ENCODE results near the gene ADD1. TPM values are rescaled to one million over a fixed set of nuclear protein-coding genes. Genes with fewer than 3 reads are reported as not detected.
A peak's percentile ranks its signal among the peaks of the same experiment; 100 is the strongest.

Gene ADD1
- total RNA-seq, 1 donor from 2014 or later: 131 TPM

DNA sequence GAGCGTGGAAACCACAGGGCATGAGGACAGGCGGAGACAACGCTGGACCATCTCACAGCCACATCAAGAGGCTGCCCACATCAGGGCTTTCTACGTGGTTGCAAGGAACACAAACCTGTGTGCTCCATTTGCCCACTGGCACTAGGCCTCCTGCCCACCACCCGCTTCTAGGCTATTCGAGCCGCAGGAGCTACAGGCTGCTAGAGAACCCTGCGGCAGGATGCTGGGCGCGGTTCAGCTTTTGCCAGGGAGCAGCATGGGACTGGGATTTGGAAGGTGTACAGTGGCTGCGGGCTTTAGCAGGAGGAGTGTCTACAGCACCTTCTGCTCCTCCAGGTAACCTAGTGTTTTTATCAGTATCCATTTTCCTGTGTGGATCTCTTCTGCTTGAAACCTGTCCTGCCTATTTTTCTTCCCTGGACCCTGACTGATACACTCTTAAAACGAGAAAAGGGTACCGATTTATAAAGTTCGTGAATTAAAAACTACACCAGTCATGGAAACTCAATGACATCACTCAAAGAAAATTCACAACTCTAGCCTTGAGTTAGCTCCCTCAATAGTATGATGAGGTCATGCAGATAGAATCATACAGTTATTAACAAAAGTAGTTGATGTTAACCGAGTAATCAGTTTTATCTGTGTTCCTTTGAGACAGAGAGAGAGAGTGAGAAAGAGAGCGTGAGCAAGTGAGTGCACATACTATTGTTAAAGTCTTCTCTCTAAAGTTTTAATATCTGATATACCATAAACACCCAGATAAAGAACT, 106.8 kb downstream of the ADD1 start:
- no peaks in the 10 kb centered on the region for H3K27me3 ChIP-seq
- H4K20me1 ChIP-seq (ENCODE audit: low read depth): peaks cover 8% of the 10 kb centered on the region
- H3K4me3 ChIP-seq: no peak overlapping the region
- H3K27ac ChIP-seq: no peak overlapping the region
- no peak overlapping the region for H3K27ac Mint-ChIP-seq
- H3K9me3 Mint-ChIP-seq: no peaks in the 10 kb centered on the region
- no peak overlapping the region for H3K9ac ChIP-seq
- H3K4me1 ChIP-seq: no peaks in the 10 kb centered on the region
- peaks cover 38% of the 10 kb centered on the region for H3K36me3 Mint-ChIP-seq
- H3K36me3 ChIP-seq: peaks cover under 1% of the 10 kb centered on the region
- TF ChIP-seq, protein P1, sequence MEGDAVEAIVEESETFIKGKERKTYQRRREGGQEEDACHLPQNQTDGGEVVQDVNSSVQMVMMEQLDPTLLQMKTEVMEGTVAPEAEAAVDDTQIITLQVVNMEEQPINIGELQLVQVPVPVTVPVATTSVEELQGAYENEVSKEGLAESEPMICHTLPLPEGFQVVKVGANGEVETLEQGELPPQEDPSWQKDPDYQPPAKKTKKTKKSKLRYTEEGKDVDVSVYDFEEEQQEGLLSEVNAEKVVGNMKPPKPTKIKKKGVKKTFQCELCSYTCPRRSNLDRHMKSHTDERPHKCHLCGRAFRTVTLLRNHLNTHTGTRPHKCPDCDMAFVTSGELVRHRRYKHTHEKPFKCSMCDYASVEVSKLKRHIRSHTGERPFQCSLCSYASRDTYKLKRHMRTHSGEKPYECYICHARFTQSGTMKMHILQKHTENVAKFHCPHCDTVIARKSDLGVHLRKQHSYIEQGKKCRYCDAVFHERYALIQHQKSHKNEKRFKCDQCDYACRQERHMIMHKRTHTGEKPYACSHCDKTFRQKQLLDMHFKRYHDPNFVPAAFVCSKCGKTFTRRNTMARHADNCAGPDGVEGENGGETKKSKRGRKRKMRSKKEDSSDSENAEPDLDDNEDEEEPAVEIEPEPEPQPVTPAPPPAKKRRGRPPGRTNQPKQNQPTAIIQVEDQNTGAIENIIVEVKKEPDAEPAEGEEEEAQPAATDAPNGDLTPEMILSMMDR (IDR thresholded peaks at IDR 0.05): no peak
- H2AFZ ChIP-seq (replicated peaks): no peak overlapping the region
- peaks cover 2% of the 10 kb centered on the region for H3K27me3 Mint-ChIP-seq (ENCODE audit: insufficient read depth, low read depth)
- H3K4me3 Mint-ChIP-seq: no peak overlapping the region
- no peak for DNase-seq (ENCODE audit: low spot score)
- H3K79me2 ChIP-seq (ENCODE audit: low read depth): peaks cover under 1% of the 10 kb centered on the region
- peaks cover 14% of the 10 kb centered on the region for H3F3A ChIP-seq (ENCODE audit: low read depth)
- H3K9me3 ChIP-seq (ENCODE audit: low read depth): no peaks in the 10 kb centered on the region
- H3K4me2 ChIP-seq: no peak overlapping the region
- H3K4me1 Mint-ChIP-seq: no peaks in the 10 kb centered on the region

DNA sequence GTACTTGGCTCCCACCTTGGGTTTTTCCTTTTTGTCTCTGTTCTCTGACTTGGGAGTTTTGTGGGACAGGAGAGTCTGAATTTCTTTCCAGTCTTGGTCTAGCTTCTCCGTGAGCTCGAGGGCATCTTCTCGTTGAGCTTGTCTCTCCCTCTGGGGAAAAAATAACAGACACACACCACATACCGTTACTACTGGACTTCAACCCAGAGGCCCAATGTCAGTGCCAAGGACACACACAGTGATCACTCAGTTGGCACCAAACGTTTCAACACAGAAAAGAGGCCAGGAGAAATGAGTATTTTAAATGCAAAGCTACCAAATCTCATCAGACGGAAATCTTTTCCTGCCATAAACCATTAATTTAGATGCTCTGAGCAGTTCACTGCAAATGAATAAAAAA, 109.9 kb downstream of the ADD1 start:
- no peaks in the 10 kb centered on the region for H3K9me3 ChIP-seq (ENCODE audit: low read depth)
- no peaks in the 10 kb centered on the region for H3K4me1 ChIP-seq
- TF ChIP-seq, protein P1 (IDR thresholded peaks at IDR 0.05): no peak
- no peak for TF ChIP-seq EZH2phosphoT487 (IDR thresholded peaks at IDR 0.05)
- no peak for TF ChIP-seq EZH2 (IDR thresholded peaks at IDR 0.05)
- H3F3A ChIP-seq (ENCODE audit: low read depth): peaks cover 25% of the 10 kb centered on the region
- Mint-ChIP-seq H3K27me3 (ENCODE audit: insufficient read depth, low read depth) (peaks cover 2% of the 10 kb centered on the region), H3K4me1 (peaks cover 1% of the 10 kb centered on the region), H3K4me3 (no peak overlapping the region), H3K36me3 (peaks cover 48% of the 10 kb centered on the region), H3K9me3 (no peaks in the 10 kb centered on the region), H3K27ac (no peak overlapping the region)
- no peak for DNase-seq (ENCODE audit: low spot score)
- H3K79me2 ChIP-seq (ENCODE audit: low read depth): peaks cover 31% of the 10 kb centered on the region
- no peak overlapping the region for H3K4me3 ChIP-seq
- H3K27ac ChIP-seq: no peak overlapping the region
- peaks cover 14% of the 10 kb centered on the region for H3K36me3 ChIP-seq
- no peak overlapping the region for H3K9ac ChIP-seq
- H4K20me1 ChIP-seq (ENCODE audit: low read depth): peaks cover 8% of the 10 kb centered on the region
- H2AFZ ChIP-seq (replicated peaks): no peak overlapping the region
- H3K4me2 ChIP-seq: no peak overlapping the region
- no peaks in the 10 kb centered on the region for H3K27me3 ChIP-seq

DNA sequence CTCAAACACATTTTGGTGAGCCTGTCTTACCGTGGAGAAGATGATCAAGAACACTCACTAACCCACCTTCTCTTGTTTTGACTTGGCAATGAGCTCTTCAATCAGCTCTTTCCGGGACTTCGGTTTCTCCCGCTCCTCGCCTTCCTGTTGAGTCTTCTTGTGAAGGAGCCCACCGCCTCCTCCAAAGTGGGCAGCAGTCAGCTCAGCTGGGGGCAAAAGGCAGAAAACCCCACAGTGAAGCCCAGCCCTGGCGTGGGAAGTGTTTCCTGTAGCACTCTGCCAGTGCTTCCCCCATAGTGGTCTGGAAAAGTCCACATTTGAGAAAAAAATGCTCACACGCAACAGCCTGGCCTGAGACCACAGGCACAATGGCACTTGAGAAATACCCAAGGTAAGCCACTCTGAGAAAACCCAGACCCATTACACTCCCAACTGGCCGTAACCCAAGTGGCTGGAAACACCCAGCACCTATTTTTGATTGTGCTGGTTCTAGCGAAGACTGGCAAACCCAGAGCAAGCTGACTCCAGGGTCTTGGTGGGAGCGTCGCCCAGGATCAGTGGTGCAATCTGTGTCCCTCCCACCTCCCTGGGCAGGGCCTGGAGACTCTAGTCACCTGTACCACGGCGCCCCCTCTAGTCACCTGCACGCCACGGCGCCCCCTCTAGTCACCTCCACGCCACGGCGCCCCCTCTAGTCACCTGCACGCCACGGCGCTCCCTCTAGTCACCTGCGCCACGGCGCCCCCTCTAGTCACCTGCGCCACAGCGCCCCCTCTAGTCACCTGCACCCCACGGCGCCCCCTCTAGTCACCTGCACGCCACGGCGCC, 110.9 kb downstream of the ADD1 start:
- H2AFZ ChIP-seq (replicated peaks): no peak overlapping the region
- H3F3A ChIP-seq (ENCODE audit: low read depth): peaks cover 26% of the 10 kb centered on the region
- TF ChIP-seq, protein P1 (IDR thresholded peaks at IDR 0.05): peak; percentile 45
- TF ChIP-seq EZH2 (IDR thresholded peaks at IDR 0.05): no peak
- DNase-seq (ENCODE audit: low spot score): peak; percentile 46
- Mint-ChIP-seq H3K36me3 (peaks cover 52% of the 10 kb centered on the region), H3K27ac (no peak overlapping the region), H3K4me1 (peaks cover 4% of the 10 kb centered on the region), H3K9me3 (no peaks in the 10 kb centered on the region), H3K4me3 (no peak overlapping the region), H3K27me3 (ENCODE audit: insufficient read depth, low read depth) (peaks cover 2% of the 10 kb centered on the region)
- no peak overlapping the region for H3K4me3 ChIP-seq
- peaks cover 35% of the 10 kb centered on the region for H3K79me2 ChIP-seq (ENCODE audit: low read depth)
- H3K27me3 ChIP-seq: no peaks in the 10 kb centered on the region
- no peak overlapping the region for H3K4me2 ChIP-seq
- peaks cover 2% of the 10 kb centered on the region for H4K20me1 ChIP-seq (ENCODE audit: low read depth)
- peaks cover 14% of the 10 kb centered on the region for H3K36me3 ChIP-seq
- no peak overlapping the region for H3K9ac ChIP-seq
- no peak overlapping the region for H3K27ac ChIP-seq
- no peaks in the 10 kb centered on the region for H3K4me1 ChIP-seq
- no peaks in the 10 kb centered on the region for H3K9me3 ChIP-seq (ENCODE audit: low read depth)

Data from neural progenitor cell (in vitro differentiated cells).